HG03571 (cell line): Measurements from ENCODE around the gene RUNX1.

Experiments
- ATAC-seq: cut with Tn5 transposase; IDR thresholded peaks from one replicate; pipeline ENCODE4 v1.9.1; 2021; ENCODE audit not compliant: unreplicated experiment

RUNX1 gene

DNA sequence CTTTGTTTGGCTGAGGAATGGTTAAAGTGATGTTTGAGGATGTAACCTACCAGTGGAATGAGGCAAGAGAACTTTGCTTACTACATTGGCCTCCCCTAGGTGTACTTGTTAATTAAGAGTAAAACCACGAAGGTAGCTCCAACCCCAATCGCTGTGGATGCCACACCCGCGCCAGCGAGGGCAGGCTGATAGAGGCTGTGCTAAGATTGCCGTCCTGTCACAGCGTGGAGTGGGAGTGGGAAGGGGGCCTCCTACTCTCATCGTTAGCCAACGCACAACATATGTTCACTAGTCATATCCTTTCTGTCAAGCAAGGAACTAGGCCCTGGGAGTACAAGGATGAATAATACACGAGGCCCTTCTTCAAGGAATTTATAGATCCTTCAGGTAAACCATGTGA is 99.6 kb downstream of the RUNX1 start:
- no peak for ATAC-seq

DNA sequence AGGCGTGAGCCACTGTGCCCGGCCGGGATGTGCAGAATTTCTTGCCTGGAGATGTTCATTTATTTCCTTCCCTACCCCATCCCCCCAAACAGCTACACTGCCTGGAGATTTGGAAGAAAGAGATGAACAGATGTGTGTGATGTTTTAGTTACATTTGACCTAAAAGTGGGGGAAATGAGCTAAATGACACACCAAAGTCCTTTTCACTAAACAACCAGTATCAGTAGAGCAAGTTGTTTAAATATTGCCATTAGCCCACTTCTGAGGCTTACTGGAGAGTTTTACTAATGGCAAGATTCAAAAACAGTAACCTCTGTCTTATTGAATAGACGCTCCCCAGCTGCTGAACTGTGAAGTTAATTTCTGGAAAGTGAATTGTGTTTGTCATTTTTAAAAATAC is 100.1 kb downstream of the RUNX1 start:
- ATAC-seq, result no peak

DNA sequence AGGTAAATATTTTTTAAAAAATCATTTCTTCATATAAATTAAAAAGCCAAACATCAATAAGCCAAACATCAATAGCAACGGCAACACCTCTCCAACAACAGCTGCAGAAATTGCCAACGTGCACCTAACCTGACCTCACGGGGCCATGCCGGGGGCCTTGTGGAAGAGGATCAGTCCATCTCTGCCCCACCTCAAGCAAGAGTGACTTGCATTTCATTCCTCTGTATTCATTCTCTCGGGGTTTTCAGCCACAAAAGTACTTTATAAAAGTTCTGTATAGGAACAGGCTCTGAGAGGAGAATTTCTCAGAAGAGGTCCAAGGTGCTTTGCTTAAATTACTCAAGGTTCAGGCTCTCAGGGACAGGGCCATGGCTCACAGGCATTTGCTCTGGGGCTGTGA is 100.9 kb downstream of the RUNX1 start:
- no peak for ATAC-seq

DNA sequence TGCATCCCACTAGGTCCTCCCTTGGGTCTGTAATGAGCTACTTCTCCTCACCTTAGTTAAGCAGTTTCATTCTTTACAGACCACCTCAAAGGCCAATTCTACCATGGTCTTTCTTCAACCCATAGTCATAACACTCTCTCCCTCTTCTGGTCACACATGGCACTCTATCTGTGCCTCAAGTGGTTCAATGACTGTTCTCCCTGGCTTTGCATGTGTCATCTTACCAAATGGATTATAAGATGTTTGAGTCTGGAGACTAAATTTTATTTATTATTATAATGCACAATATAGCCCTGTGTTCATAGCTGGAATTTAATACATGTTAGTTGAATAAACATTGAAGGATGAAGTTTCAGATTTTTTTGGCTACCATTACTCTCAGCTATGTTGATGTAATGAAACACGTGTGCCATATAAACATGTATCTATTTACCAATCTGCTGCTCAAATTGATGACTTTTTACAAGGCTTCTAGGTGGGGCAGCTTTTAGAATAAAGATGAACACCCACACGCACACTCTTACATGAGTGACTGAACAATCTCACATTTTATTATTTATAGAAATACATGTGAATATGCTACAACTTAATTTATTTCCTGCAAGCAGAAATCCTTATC is 102.1 kb downstream of the RUNX1 start:
- no peak for ATAC-seq

GRCh38 chr21:34946385-34946840 is 102.7 kb downstream of the RUNX1 start:
- ATAC-seq, result no peak

GRCh38 chr21:34945288-34945687 is 103.8 kb downstream of the RUNX1 start:
- ATAC-seq, result no peak

DNA sequence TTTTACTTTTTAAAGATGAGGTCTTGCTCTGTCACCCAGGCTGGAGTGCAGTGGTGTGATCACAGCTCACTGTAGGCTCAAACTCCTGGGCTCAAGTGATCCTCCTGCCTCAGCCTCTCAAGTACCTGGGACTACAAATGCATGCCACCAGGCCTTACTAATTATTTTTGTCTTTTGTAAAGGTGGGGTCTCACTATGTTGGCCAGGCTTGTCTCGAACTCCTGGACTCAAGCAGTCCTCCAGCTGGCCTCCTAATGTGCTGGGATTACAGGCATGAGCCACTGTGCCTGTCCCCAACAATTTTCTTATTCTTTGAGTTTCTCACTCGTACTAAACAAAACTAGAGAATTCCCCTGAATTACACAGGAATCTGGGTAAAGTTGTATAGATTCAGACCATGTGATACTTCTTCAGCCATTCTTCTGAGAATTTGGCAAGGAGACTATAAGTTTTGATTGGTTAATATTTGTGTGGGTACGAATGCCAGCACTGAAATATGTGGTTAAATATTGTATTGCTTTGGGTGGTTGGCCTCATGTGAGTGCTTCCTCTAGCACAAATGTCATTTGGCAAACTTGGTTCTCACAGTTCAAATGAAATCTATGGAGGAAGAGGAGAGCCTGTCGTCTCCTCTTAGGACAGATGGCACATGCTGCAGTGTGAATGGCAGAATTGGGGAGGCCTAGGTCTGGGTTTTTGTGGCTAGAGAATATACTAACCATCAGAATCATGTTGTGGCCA is 104.9 kb downstream of the RUNX1 start:
- ATAC-seq, result no peak

DNA sequence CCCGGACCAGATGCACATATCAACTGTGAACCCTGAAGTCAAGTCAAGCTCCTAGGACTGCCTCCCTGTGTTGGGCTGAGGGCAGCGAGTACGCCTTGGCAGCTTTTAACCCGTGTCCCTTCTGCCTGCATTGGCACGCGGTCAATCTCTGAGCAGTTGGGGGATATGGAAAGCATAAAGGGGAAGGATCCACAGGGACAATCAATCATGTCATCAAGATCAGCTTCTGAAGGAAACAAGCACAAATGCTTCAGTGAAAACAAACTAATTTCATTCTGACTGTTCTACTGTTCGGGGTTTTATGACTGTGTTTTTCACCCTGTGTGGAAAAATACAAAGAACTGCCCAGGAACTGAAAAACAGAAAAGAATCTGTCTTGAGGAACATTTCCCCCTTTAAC is 106.2 kb downstream of the RUNX1 start:
- no peak for ATAC-seq

DNA sequence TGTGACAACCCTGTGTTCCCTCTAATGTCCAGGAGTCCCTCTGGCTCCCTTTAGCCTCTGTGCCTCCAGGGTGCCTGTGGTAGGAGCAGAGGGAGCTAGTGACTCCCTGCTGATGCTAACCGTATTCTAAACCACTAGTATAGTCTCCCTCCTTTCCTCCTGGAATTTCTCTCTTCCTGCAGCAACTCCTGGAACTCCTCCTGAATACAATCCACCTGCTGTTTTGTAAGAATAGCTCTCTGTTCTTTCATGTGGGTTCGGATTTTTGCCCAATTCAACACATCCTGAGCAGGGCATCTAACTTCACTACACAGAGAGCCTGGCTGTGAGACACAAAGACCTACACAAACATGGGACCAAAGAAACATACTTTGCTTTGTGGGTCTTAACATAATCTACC is 107.9 kb downstream of the RUNX1 start:
- ATAC-seq, result no peak

DNA sequence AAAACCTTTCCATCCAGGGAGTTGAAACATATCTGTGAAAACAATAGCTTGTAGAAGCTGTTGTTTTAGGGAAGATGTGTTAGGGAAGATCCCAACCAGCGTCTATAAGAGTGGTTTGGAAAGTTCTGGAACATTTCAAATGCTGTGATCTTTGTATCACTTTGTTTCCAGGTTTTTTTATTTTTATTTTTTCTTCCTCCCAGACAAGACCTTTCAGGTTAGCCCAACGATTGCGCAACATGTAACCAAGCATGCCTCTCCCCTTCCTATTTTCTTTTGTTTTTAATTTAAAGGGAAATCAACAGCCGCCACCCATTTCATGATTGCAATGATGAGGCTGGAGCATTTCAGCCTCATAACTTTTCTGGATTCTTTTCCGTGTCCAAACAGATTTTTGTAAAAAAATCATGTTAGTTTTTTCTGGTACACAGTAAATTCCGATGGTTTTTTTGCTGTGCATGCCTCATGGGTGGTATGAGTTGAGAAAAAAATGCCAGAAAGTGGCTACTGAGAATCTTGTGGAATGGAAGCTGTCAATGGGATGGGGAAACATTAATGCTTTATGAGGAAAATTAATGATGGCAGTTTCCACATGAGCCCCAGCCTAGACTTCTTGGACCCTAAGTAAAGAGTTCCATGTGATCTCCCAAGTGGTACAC is 109.3 kb downstream of the RUNX1 start:
- ATAC-seq, result no peak

DNA sequence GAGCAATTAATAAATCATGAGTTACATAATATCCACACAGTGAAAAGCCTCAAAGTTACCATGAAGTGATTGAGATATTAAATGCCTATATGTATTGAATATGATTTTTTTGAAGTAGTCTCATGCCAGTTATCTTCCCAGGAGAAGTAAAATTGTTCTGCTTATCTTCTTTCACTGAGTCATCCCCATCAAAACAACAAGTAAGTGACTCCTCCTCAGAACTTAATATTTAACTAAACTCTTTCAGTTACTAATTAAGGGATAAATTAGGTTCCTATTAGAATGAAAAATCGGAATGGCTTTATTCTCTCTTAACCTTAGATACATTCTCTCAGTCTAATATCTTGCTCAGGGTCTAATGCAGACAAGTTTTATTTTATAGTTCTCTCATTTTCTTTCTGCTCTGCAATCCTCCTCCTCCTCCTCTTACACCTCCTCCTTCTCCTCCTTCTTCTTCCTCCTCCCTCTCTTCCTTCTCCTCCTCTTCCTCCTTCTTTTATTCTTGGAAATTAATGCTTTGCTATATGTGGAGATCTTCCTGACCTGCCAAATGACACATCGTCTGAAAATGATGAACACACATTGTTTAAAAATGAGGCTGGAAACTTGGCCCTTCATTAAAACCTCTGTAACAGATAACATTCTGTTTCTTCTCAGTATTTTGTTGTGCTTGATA is 110.9 kb downstream of the RUNX1 start:
- no peak for ATAC-seq

DNA sequence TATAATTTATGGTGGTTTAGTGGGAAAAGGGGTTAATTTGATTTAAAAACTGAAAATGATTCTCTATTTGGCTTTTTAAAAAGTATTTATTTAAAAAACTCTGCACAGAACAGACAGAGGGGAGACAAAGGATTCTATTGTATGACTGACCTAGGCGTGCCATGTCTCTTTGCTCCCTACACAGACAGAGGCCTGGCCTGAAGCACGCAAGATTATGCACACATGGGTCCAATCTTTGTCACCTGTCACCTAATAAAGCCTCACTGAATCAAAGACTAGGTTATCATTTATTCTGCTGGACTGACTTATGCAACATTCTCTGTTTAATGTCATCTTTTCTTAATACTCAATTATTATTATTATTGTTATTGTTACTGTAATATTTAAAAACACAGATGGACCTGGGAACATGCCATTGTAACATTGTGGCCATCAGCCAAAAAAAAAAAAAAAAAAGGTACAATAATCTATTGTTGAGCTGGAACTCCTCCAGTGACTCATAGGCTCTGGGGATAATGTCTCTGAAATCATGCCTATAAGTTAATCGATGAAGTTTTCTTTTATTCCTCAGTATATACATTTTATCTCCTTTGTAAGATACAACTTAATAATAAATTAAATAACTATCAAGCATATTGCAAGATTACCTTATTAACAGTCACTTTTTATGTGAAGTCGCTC is 112.1 kb downstream of the RUNX1 start:
- no peak for ATAC-seq

DNA sequence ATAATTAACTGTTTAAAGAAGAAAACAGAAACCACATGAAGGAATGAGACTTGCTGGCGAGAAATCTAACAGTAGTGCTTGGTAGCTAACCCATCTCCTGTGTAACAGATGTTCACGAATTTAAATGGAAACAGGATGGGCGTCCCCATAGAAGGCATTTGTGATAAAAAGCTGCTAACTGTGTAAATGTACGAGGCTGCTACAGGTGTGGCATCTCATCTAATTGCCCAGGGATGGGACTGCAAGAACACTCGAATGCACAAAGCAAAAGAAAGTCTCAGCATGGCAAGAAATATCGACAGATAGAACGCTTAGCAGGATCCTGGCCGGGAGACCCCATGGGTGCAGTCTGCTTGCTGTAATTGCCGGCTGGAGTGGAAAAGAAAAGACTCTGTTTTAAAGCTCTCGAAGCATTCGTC is 112.7 kb downstream of the RUNX1 start:
- no peak for ATAC-seq

DNA sequence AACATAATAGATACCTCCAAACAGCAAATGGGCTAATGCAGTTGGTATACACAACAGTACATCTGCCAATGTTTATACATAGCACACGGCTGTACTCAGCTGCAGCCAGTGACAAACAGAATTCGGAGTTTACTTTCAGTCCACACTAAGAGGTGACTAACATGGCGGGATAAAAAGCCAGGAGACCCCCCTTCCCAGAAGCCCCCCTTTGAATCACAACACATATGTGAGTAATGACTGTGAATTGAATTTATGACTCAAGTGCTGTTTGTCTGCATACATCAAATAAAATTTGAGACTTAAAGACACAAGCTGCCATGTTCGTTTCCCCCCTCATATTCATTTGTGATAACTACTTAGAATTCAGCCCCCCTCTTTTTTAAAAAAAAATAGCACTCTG is 113.2 kb downstream of the RUNX1 start:
- no peak for ATAC-seq

DNA sequence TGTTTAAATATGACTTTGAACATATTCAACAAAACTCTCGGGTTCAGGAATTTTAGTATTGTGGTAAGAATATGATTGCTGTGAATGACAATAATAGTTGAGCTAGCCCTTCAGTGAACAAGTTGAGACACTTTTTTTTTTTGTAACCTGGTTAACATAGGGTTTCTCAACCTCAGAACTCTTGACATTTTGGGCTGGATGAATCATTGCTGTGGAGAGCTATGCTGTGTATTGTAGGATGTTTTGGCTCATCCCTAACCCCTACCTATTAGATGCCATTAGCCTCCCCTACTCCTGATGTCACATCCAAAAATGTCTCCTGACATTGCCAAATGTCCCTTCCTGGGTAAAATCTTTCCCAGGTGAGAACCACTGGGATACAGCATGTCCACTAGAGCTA is 113.7 kb downstream of the RUNX1 start:
- no peak for ATAC-seq

- ATAC-seq, result no peak
These were observed 114.8 kb downstream of the RUNX1 start for GRCh38 chr21:34934350-34934749.

GRCh38 chr21:34933609-34934335 is 115.3 kb downstream of the RUNX1 start:
- ATAC-seq, result no peak

GRCh38 chr21:34932233-34932632 is 116.9 kb downstream of the RUNX1 start:
- ATAC-seq, result no peak

DNA sequence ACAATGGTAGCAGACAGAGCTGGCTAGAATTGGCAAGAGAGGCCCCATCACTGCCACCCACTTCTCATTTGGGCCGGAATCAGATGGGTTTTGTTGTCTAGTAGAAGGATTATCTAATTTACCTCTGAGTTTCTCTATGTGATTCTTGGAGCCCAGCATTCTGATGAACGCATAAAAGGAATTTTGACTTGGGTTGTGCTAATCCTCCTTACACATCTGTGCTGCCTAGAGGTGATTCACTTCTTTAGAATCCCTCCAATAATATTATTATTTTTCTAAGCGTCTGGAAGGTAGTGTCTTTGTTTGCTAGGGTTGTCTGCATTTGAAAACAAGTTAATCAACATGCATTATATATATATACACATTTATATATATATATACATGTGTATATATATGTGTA is 118.1 kb downstream of the RUNX1 start:
- ATAC-seq, result no peak

DNA sequence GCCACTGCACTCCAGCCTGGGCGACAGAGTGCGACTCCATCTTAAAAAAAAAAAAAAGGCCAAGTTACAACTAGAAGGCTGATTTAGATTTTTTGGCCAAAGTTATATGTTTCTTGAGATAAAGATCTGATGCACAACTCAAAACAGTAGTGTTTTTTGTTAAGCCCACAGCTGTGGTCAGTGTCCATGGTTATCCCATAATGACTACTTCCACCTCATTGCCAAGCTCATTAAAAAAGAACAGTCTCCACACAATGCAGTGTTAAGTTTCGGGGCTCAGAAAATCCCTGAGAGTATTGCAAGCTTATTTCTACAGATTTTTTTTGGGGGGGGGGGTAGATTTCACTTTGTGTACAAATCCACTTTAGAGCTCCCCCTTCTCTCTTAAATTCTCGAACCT is 120.5 kb downstream of the RUNX1 start:
- no peak for ATAC-seq

- ATAC-seq, result no peak
These were observed 121.1 kb downstream of the RUNX1 start for GRCh38 chr21:34927992-34928391.
